DMS79 treated with DMSO at 0.1 percent for 48 hours (cell line): ENCODE data around the gene KIF1B.
"Not testable (repeated sequence)": the region's sequence is repeated elsewhere in the genome, so short reads cannot be mapped to it uniquely, and the experiment has no call there.

Experiments used
- DNase-seq: peaks from one replicate; lab custom pipeline; 2025; lab: John Stamatoyannopoulos, UW

Gene KIF1B

DNA sequence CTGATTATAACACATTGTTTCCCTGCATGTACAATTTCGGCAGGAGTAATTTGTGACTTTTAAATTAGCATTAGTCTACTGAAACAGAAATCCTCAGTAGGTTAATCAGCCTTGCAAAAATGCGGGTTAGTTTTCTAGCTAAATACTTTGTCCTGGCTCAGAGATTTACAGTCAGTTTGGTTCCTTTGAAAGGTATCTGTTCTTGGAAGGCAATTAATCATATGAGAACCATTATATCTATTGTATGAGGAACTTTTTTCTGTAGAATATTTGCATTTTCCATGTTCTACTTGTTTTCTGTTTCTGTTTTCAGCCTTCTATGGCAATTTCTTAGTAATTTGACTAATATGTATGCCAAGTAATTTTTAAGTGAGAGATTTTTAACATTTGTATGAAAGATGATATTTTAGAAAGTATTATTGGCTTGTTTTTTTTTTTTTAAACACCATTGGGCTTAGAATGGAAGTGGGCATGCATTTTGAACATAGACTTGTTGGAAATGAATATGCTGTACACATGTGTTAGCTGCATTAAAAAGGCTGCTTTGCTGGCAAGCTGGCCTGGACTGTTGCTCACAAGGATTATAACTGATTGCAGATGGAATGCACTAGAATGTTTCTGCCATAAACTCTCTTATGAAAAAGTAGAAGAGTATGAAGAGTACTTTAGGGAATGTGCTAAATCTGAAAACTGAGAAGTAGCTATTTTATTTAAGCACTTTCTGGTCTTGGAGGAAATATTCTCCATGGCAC is 26.2 kb downstream of the KIF1B start:
- no peak for DNase-seq

DNA sequence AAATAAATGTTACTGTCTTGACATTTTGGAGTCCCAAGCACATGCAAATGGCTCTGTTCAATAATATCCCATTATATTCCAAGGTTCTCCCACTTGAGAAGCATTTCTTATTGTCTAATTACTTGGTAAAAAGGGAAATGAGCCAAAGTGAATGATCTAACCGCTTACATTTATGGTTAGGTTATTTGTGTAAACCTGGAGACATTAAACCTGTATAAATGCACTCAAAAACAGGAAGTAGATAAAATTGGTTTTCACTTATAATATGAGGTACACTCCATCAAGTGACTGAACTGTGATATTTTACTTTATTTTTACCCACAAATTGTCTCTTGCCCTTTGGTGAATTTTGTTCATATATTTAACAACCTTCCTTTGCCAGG is 26.8 kb downstream of the KIF1B start:
- no peak for DNase-seq

DNA sequence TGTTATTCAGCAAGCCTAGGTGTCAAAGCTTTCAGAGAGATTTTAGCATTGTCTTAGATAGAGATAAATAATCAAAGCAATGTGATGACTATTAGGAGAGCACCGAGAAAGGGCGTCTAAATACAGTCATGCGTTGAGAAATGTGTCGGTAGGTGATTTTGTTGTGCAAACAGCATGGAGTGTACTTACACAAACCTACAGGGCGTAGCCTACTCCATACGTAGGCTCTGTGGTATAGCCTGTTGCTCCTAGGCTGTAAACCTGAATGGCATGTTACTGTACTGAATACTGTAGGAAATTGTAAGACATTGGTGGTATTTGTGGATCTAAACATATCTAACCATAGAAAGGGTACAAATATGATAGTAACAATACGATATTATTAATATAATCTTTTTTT is 31.8 kb downstream of the KIF1B start:
- no peak for DNase-seq

DNA sequence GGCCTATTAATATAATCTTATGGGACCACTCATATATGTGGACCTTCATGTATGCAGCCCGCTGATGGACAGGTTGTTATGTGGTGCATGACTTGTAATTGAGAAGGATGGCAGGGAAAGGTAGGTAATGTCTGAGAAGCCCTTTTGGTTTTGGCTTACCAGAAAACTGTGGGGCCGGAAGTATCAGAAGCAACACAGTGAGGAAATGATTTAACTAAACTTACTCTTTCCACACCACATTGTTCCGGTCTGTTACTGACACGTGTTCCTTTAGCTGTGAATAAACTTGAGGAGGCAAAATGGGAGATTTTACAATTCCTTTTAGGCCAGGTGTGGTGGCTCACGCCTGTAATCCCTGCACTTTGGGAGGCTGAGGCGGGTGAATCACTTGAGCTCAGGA is 32.4 kb downstream of the KIF1B start:
- no peak for DNase-seq

- no peak for DNase-seq
Measured at GRCh38 chr1:10245674-10246073, 35.3 kb downstream of the KIF1B start.

DNA sequence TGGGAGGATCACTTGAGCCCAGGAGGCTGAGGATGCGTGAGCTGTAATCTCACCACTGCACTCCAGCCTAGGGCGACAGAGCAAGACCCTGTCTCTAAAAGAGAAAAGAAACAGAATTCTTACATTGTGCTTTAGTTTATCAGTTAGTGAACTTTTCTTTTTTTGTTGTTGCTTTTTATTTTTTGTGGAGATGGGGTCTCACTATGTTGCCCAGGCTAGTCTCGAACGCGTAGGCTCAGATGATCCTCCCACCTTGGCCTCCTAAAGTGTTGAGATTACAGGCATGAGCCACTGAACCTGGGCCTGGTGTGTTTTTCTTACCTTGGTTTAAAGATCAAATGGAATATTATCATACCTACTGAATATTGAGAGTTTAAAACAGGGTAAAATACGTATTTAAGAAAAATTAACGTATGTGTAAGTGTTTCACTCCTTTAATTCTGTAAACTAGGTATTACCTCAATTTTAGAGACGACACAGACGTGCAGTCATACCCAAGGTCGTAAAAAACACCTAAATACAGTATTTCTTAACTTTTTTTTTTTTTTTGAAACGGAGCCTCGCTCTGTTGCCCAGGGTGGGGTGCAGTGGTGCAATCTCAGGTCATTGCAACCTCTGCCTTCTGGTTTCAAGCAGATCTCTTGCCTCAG is 39.6 kb downstream of the KIF1B start:
- DNase-seq, result no peak

DNA sequence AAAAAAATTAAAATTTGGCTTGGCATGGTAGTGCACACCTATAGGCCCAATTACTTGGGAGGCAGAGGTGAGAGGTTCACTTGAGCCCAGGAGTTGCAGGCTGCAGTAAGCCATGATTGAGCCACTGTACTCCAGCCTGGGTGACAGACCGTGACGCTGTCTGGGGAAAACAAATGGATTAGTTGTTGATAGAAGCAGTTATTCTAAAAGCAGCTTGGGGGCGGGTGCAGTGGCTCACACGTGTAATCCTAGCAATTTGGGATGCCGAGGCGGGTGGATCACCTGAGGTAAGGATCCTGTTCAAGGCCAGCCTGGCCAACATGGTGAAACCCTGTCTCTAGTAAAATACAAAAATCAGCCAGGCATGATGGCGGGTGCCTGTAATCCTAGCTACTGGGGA is 40.3 kb downstream of the KIF1B start:
- DNase-seq, result no peak

DNA sequence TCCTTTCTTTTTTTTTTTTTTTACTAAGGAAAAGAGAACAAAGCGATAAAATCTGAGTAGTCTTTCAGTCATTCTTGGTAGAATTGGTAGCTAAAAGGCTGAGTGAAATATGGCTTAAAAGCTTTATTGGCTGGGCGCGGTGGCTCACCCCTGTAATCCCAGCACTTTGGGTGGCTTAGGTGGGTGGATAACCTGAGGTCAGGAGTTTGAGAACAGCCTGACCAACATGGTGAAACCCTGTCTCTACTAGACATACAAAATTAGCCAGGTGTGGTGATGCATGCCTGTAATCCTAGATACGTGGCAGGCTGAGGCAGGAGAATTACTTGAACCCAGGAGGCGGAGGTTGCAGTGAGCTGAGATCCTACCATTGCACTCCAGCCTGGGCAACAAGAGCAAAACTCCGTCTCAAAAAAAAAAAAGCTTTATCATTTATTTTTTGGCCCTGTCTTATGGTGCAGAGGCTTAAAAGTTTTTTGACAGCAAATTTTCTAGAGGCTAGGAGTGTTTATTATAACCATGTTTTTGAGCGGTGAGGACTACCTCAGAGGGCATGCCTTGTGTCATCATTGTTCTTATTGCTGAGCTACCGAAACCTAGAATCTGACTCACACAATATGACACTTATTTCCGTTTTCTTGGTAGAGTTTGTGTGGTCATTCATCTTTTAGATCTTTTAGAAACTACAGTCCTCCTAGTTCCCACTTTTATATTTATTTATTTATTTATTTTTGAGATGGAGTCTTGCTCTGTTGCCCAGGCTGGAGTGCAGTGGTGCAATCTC is 41.1 kb downstream of the KIF1B start:
- DNase-seq, result not testable (repeated sequence)

DNA sequence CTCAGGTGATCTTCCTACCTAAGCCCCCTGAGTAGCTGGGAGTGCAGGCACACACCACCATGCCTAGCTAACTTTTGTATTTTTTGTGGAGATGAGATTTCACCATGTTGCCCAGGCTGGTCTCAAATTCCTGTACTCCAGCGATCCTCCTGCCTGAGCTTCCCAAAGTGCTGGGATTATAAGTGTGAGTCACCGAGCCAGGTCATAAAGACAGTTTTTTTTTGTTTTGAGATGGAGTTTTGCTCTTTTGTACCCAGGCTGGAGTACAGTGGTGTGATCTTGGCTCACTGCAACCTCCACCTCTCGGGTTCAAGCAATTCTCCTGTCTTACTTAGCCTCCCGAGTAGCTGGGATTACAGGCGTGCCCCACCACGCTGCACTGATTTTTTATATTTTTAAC is 42.1 kb downstream of the KIF1B start:
- DNase-seq, result no peak

GRCh38 chr1:10253149-10253548 is 42.8 kb downstream of the KIF1B start:
- DNase-seq, result no peak

GRCh38 chr1:10253755-10254154 is 43.4 kb downstream of the KIF1B start:
- no peak for DNase-seq

DNA sequence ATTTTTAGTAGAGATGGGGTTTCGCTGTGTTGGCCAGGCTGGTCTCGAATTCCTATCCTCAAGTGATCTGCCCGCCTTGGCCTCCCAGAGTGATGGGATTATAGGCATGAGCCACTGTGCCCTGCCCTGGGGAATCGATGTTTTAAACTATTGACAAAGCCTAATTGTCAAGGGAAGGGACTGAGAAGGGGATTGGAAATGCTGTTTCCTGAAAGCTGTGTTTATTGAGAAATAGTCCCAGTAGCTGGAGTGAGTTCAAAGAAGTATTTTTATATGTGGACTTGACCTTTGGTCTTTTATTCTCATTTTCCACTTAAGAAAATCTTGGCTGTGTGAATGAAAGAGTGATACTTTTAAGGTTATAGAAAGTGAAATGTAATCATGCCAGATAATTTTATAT is 47.5 kb downstream of the KIF1B start:
- no peak for DNase-seq

DNA sequence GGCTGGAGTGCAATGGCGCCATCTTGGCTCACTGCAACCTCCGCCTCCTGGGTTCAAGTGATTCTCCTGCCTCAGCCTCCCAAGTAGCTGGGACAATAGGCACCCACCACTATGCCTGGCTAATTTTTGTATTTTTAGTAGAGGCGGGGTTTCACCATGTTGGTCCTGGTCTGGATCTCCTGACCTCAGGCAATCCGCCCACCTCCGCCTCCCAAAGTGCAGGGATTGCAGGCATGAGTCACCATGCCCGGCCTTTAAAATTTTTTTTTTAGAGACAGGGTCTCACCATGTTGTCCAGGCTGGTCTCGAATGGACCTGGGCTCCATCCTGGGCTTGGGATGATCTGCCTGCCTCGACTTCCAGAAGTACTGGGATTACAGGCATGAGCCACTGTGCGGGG is 49.2 kb downstream of the KIF1B start:
- DNase-seq, result not testable (repeated sequence)

DNA sequence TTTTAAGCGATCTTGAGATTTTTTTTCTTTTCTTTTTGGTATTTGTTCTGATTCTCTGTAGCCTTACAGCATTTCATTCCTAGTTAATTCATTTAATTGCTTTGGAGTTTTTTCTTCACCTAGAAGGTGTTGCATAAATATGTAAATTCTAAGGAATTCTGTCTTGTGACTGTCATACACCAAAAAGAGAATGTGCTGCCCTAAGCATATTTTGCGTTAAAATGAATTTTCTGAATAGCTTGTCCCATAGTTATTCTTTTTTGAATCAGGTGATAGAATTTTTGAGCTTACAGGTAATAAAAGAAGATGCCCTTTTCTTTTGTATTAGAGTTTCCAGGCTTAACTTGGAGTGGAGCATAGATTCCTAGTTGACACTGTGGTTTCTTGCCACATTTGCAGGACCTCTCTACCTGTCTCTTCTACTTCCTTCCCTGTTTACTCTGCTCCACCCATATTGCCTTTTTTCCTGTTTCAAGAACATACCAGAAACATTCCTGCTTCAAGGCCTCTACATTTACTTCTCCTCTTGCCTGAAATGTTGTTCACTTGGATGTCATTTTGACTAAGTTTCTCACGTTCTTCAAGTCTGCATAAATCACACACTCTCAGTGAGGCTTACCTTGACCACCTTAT is 53.2 kb downstream of the KIF1B start:
- DNase-seq, result no peak

DNA sequence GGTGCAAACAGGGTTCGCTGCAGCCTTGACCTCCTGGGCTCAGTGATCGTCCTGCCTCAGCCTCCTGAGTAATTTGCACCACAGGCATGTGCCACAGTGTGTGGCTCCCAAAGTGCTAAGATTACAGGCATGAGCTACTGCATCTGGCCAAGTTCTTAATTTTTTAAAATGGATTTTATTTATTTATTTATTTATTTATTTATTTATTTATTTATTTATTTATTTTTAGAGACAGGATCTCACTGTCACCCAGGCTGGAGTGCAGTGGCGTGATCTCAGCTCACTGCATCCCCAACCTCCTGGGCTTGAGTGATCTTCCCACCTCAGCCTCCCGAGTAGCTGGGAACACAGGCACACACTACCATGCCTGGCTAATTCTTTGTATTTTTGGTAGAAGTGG is 54.7 kb downstream of the KIF1B start:
- no peak for DNase-seq

DNA sequence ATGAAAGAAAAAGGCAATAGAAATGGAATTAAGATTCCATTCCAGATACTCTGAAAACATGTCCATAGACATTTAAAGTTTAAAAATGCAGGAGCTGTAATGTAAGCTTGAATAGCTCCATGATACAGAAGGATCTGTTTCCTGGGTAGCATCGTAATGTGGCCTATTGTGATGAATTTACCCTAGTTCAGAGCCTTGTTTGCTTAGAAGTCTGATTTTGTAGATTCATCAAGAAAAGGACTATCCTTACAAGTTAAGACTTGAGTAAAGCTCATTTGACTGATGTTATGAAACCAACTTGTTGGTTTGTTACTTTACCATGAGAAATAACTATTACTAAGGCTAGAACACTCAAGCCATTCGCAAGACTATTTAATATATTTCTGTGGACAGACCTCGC is 55.5 kb downstream of the KIF1B start:
- DNase-seq, result no peak

DNA sequence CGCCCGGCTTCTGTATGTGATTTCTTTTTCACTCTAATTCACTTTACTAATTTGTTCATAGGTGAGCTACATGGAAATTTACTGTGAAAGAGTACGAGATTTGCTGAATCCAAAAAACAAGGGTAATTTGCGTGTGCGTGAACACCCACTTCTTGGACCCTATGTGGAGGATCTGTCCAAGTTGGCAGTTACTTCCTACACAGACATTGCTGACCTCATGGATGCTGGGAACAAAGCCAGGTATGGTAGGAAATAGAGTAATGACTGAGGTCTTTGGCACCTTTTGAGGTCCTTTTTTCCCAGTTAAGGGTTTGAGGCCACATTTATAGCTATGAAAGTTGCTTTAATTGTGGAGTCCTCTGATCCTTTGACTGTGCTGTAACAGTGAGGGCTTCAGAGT is 56.9 kb downstream of the KIF1B start:
- DNase-seq, result no peak

DNA sequence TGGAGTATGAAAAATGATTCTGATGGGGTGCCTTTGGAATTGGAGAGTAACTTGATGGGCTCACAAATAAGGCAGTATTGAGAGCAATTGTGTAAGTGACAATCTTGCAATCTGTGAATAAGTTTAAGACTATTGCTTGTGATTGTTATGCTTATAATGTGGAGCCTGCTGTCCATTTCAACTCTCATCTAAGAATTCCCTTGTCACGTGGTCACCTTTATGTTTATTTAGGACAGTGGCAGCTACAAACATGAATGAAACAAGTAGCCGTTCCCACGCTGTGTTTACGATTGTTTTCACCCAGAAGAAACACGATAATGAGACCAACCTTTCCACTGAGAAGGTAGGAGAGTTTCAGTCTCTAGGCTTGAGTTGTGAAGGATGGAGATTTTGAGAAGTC is 57.6 kb downstream of the KIF1B start:
- no peak for DNase-seq

- no peak for DNase-seq
Measured at GRCh38 chr1:10271090-10271489, 60.7 kb downstream of the KIF1B start.

DNA sequence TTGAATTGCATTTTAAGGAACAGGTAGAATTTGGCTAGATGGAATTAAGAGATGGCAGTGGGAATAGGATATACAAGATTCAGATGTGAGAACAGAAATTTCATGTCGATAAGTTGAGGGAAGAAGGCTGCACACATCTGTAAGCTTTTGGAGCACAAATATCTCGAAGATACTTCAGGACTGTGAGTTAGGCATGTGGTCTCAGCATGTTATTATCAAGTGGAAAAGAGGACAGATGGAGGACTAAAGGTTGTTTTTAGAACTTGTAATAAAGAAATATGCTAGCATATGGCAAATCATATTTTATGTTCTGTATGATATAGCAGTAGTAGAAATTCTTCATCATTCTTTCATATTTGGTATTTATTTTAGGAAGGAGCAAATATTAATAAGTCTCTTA is 61.5 kb downstream of the KIF1B start:
- no peak for DNase-seq

DNA sequence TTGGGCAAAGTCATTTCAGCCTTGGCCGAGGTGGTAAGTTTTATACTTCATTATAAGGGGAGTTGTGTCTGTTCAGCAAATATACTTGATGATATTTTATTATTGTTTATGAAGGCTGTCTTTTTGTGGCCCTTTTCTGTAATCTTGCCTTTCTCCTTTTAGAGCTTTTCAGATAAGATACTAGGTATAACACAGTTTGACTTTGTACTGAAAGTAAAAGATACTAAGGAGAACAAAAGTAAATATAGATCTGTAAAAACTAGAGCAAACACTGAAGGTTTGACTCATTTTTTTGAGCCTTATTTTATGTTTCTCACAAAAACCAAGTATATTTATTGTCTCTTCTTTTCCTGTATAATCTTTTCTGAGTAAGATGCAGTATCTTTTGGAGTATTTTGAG is 61.9 kb downstream of the KIF1B start:
- DNase-seq, result no peak

GRCh38 chr1:10278880-10279279 is 68.5 kb downstream of the KIF1B start:
- DNase-seq, result no peak
